HUES48 (cell line): ENCODE data around the gene PRR16.

Experiments used
- H3K27ac ChIP-seq: one replicate; pipeline ENCODE4 v1.7.0; 2013; ENCODE audit warnings: low read depth, low read length, inconsistent platforms
- H3K27me3 ChIP-seq: 2 replicates; pipeline ENCODE4 v1.6.1; 2013; ENCODE audit warnings: mild to moderate bottlenecking, low read length; ENCODE audit not compliant: control insufficient read depth, insufficient read depth
- H3K36me3 ChIP-seq: 2 replicates; pipeline ENCODE4 v1.6.1; 2013; ENCODE audit warnings: low read length; ENCODE audit not compliant: control insufficient read depth, insufficient read depth
- H3K4me1 ChIP-seq: 2 replicates; pipeline ENCODE4 v1.6.1; 2013; ENCODE audit warnings: mild to moderate bottlenecking, low read length; ENCODE audit not compliant: control insufficient read depth, insufficient read depth
- H3K4me3 ChIP-seq: 2 replicates; pipeline ENCODE4 v1.5.1; 2013; ENCODE audit warnings: mild to moderate bottlenecking, low read depth, low read length
- H3K9ac ChIP-seq: 2 replicates; pipeline ENCODE4 v1.6.1; 2013; ENCODE audit warnings: mild to moderate bottlenecking, low read depth, low read length, moderate library complexity
- H3K9me3 ChIP-seq: 2 replicates; pipeline ENCODE4 v1.6.1; 2013; ENCODE audit warnings: low read length; ENCODE audit not compliant: control insufficient read depth, insufficient read depth

PRR16 gene

GRCh38 chr5:120502531-120502930, 38.4 kb downstream of the PRR16 start:
- Histone ChIP-seq H3K36me3 (no peaks in the 10 kb centered on the region), H3K27me3 (no peaks in the 10 kb centered on the region), H3K4me3 (no peak overlapping the region), H3K9ac (no peak overlapping the region), H3K4me1 (peaks cover 7% of the 10 kb centered on the region; the same call in 1 of the 2 replicates), H3K27ac (no peak overlapping the region), H3K9me3 (no peaks in the 10 kb centered on the region)

- Histone ChIP-seq H3K9me3 (no peaks in the 10 kb centered on the region), H3K4me1 (peaks cover 14% of the 10 kb centered on the region), H3K36me3 (no peaks in the 10 kb centered on the region), H3K4me3 (no peak overlapping the region), H3K27me3 (no peaks in the 10 kb centered on the region), H3K27ac (no peak overlapping the region), H3K9ac (no peak overlapping the region)
Observed at GRCh38 chr5:120503341-120503740, 39.2 kb downstream of the PRR16 start.

GRCh38 chr5:120504057-120504456, 40.0 kb downstream of the PRR16 start:
- H3K36me3 ChIP-seq: no peaks in the 10 kb centered on the region
- no peaks in the 10 kb centered on the region for H3K27me3 ChIP-seq
- no peak overlapping the region for H3K4me3 ChIP-seq
- H3K9ac ChIP-seq: no peak overlapping the region
- peaks cover 21% of the 10 kb centered on the region for H3K4me1 ChIP-seq
- H3K9me3 ChIP-seq: no peaks in the 10 kb centered on the region
- no peak overlapping the region for H3K27ac ChIP-seq

- Histone ChIP-seq H3K27me3 (no peaks in the 10 kb centered on the region), H3K9ac (no peak overlapping the region), H3K4me1 (peaks cover 46% of the 10 kb centered on the region), H3K9me3 (no peaks in the 10 kb centered on the region), H3K27ac (no peak overlapping the region), H3K4me3 (no peak overlapping the region), H3K36me3 (no peaks in the 10 kb centered on the region)
Observed at GRCh38 chr5:120507197-120507596, 43.1 kb downstream of the PRR16 start.

- H3K36me3 ChIP-seq: no peaks in the 10 kb centered on the region
- H3K4me3 ChIP-seq: no peak overlapping the region
Observed at GRCh38 chr5:120507800-120508463, 43.8 kb downstream of the PRR16 start.

GRCh38 chr5:120509053-120509452, 45.0 kb downstream of the PRR16 start:
- peaks cover 50% of the 10 kb centered on the region for H3K4me1 ChIP-seq
- H3K27ac ChIP-seq: no peak overlapping the region
- H3K27me3 ChIP-seq: no peaks in the 10 kb centered on the region
- no peak overlapping the region for H3K9ac ChIP-seq
- no peaks in the 10 kb centered on the region for H3K36me3 ChIP-seq
- H3K9me3 ChIP-seq: no peaks in the 10 kb centered on the region
- H3K4me3 ChIP-seq: no peak overlapping the region

More at GRCh38 chr5:120507800-120508463, 43.8 kb downstream of the PRR16 start:
- Histone ChIP-seq H3K27ac (peak overlapping the region; percentile 6), H3K4me1 (peaks cover 47% of the 10 kb centered on the region), H3K9ac (0 out of 2 replicates have a peak overlapping the region, but pooled peaks have one; percentile 34), H3K27me3 (no peaks in the 10 kb centered on the region), H3K9me3 (no peaks in the 10 kb centered on the region)

GRCh38 chr5:120510098-120510637, 46.1 kb downstream of the PRR16 start:
- no peaks in the 10 kb centered on the region for H3K9me3 ChIP-seq
- no peaks in the 10 kb centered on the region for H3K27me3 ChIP-seq
- H3K9ac ChIP-seq: no peak overlapping the region
- H3K27ac ChIP-seq: no peak overlapping the region
- H3K4me1 ChIP-seq: peaks cover 50% of the 10 kb centered on the region
- no peak overlapping the region for H3K4me3 ChIP-seq
- no peaks in the 10 kb centered on the region for H3K36me3 ChIP-seq

- Histone ChIP-seq H3K36me3 (no peaks in the 10 kb centered on the region), H3K4me1 (peaks cover 50% of the 10 kb centered on the region), H3K27me3 (no peaks in the 10 kb centered on the region), H3K27ac (peak overlapping the region; percentile 70), H3K4me3 (no peak overlapping the region), H3K9me3 (no peaks in the 10 kb centered on the region), H3K9ac (no peak overlapping the region; the same call in 1 of the 2 replicates)
Observed at GRCh38 chr5:120510994-120511686, 47.0 kb downstream of the PRR16 start.

GRCh38 chr5:120512068-120512467, 48.0 kb downstream of the PRR16 start:
- Histone ChIP-seq H3K36me3 (no peaks in the 10 kb centered on the region), H3K27me3 (no peaks in the 10 kb centered on the region), H3K9ac (peak overlapping the region; percentile 15; the same call in 1 of the 2 replicates), H3K27ac (peak overlapping the region; percentile 70), H3K4me1 (peaks cover 50% of the 10 kb centered on the region), H3K9me3 (no peaks in the 10 kb centered on the region), H3K4me3 (peak overlapping the region; percentile 35)

GRCh38 chr5:120512791-120513650, 48.9 kb downstream of the PRR16 start:
- no peak overlapping the region for H3K4me3 ChIP-seq
- no peaks in the 10 kb centered on the region for H3K27me3 ChIP-seq
- H3K27ac ChIP-seq: no peak overlapping the region
- no peaks in the 10 kb centered on the region for H3K36me3 ChIP-seq
- no peak overlapping the region for H3K9ac ChIP-seq
- H3K9me3 ChIP-seq: no peaks in the 10 kb centered on the region
- peaks cover 46% of the 10 kb centered on the region for H3K4me1 ChIP-seq
